Loucy (cell line): ENCODE data around the gene ADISSP.

Experiments
- EZH2phosphoT487 ChIP-seq: fragments of 200-600 bp; IDR thresholded peaks from 2 replicates; pipeline ENCODE4 v1.6.1; 2018; ENCODE audit warnings: antibody characterized with exemption, mild to moderate bottlenecking, moderate library complexity, borderline replicate concordance
- TF ChIP-seq, protein P1 (sequence below): fragments of 200-600 bp; sonication (generic); conservative IDR thresholded peaks from 2 replicates; pipeline ENCODE4 v1.5.1; 2014; ENCODE audit warnings: mild to moderate bottlenecking, antibody characterized with exemption, low read length

DNA sequence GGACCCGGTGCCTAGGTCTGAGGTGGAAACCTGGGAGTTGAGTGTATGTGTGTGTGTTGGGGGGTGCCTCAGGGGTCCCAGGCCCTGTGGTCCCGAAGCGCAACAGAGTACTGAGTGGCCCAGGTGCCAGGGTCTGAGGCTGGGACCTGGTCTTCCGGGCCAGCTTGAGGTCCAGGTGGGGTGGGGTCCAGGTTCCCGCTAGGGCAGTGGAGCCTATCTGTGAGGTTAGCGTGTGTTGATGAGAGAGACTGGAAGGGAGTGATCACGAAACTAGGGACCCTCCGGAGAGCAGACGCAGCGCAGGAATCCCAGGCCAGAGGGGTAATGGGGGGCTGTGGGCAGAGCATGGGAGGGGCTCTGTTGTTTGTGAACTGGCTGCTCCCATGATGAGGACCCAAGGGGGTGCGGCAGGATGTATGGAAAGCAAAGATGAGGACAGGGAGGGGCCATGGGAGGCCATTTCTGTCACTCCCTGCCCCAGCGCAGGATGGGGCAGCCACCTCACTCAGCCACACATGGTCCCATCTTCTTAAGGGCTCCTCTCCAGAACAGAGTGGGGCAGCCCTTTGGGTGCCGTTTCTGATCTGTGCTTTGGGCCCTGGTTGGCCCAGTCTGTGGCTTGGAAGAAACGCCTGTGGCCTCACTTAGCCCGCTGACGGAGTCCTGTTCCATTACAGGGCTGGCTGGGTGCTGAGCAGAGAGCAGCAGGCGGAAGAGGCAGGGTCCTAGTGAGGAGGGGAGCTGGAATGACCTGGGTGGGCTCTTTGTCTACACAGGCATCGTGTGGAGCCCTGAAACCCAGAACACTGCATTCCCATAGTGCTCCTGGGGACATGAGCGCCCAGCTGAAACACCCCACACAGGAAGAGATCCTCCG lies 34.2 kb downstream of the ADISSP start:
- TF ChIP-seq, protein P1, sequence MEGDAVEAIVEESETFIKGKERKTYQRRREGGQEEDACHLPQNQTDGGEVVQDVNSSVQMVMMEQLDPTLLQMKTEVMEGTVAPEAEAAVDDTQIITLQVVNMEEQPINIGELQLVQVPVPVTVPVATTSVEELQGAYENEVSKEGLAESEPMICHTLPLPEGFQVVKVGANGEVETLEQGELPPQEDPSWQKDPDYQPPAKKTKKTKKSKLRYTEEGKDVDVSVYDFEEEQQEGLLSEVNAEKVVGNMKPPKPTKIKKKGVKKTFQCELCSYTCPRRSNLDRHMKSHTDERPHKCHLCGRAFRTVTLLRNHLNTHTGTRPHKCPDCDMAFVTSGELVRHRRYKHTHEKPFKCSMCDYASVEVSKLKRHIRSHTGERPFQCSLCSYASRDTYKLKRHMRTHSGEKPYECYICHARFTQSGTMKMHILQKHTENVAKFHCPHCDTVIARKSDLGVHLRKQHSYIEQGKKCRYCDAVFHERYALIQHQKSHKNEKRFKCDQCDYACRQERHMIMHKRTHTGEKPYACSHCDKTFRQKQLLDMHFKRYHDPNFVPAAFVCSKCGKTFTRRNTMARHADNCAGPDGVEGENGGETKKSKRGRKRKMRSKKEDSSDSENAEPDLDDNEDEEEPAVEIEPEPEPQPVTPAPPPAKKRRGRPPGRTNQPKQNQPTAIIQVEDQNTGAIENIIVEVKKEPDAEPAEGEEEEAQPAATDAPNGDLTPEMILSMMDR, result no peak
- no peak for TF ChIP-seq EZH2phosphoT487
